NCI-H526 (cell line): ENCODE data around the gene CSF2.

Experiments used
- DNase-seq, 2 experiments: peaks; one replicate each; lab custom pipeline; 2025; lab: John Stamatoyannopoulos, UW

CSF2 gene

DNA sequence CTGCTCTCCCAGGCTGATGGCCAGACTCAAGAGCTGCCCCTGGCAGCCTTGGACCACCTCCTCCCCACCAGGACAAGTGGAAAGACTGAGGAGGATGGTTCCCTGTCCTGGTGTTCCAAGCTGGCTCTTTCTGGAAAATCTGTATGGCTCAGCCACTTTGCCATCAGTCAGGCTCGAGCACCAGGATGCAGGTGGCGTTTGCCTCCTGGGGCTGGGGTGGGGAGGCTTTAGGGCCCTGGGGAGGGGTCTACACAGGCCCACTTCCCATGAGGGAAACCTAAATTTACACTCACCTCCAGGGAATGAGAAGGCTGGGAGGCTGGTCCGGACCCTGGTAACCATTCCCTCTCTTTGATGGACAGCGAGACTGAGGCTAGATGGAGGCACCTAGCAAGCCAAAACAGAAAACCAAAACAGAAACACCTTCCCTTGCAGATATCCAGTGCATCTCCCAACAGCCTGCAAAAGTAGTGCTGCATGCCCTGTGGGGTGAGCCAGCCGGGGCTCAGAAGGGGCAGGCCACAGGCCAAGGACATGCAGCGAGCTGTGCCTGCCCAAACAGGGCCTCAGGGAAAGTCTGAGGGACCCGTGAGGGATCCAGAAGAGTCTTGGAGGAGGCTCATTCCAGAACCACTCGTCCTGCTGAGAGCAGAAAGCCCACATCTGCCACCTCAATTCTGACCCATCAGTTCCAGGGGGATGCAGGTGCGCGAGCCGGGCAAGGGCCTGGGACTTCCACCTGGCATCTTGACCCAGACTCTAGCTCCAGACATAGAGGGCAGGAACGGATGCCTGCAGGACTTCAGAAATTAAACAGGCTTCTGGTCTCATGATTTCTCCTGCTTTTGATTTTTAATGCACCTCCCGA, 5.4 kb upstream of the CSF2 start:
- no peak for DNase-seq

DNA sequence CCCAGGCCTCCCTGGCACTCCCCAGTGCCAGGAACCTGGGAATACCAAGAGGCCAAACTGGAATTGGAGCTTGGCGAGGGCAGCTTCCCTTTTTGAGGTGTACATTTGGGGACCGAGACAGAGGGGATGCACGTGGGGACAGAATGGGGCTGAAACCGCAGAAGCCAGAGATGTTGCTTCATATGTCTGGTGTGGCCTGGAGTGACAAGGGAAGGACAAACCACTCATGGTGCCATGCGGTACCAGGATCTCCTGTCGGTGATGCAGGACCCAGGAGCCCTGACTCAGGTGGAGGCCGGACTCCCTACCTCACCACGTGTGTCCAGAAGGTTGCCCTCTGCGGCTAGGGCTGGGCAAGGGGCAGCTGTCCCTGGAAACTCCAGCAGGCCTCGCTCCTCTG, 4.0 kb upstream of the CSF2 start:
- DNase-seq = no peak

DNA sequence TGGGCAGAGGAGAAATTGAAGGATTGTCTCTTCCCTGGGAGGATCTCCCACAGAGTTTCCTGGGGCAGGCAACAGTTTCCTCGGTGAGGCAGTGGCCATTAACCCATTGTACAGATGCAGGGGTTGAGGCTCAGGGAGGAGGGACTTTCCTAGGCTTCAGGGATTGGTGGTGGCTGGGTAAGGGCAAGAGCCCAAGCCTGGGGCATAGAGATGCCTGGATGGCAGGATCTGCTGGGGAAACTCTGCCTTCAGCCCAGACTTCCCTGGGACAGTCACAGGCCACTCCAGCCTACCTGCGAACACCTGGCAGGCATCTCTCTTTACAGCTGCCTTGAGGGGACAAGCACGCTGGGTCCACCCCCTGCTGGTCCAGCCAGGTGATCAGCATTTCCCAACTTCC, 3.6 kb upstream of the CSF2 start:
- DNase-seq = no peak

DNA sequence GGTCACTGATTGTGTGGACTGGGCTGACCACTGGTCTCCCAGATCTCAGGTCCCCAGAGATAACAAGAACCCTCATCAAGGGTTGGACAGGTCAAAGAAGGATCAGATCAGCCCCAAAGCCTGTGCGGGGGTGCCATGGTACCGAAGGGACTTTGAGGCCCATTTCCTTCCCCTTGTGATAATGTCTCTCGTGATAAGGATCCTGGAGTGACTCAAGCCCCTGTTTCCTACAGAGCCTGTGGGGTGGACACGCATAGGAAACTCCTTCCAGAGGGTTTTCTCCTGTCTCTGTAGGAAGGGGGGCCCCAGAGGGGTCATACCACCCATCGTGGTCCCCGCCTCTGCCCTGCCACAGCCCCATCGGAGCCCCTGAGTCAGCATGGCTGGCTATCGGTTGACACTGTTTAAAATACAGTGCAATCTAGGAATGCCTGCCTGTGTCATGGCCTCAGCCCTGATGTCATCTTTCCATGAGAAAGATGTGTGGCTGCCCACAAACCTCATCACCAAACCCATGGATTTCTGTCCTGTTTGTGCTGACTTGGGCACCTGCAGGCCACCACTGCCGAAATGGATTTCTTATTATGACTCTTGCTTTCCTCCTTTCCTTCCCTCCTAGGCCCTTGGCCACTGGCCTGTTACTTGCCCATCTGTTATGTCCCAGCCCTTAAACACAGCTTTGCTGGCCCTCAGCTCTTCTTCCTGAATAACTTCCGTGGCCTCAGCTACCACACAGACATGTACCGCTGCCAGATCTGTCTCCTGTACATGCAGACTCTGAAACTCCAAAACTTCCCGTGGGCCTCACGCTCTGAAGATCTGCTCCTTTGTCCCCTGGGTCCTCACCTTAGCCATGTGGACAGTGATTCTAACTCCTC, 2.9 kb upstream of the CSF2 start:
- DNase-seq = no peak

DNA sequence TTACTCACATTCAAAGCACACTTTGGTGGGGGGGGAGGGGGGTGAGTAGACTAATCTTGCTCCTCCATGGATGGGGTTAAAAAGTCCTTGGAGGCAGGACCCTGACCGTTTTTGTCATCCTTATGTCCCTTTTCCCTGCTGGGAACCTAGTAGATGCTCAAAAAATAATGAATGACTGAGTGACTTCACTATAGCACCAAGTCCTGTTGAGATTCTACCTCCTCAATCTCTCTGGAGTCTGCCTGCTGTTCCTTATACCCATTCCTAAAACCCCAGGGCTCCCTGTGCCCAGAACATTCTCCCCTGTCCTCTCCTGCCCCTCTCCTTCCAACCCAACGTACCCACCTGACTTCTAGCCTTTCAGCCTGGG, 2.3 kb upstream of the CSF2 start:
- no peak for DNase-seq

DNA sequence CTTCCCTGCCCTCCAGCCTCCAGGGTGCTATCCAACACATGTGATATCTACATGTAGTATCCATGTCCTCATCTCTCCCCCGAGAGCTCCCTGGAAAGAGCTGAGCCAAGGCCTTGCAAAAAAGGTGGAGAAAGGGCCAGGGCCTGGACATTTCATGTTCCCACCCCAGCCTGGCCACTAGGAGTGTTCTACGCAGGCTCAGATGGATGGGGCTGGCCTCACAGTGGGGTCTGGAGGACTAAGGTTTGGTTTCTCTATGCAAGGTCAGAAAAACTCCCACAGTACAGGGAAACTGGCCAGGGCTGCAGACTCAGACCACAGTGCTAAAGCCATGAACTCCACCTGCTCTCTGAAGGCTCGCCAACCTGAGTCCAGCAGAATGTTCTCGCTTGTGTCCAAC, 1.5 kb upstream of the CSF2 start:
- no peak for DNase-seq

DNA sequence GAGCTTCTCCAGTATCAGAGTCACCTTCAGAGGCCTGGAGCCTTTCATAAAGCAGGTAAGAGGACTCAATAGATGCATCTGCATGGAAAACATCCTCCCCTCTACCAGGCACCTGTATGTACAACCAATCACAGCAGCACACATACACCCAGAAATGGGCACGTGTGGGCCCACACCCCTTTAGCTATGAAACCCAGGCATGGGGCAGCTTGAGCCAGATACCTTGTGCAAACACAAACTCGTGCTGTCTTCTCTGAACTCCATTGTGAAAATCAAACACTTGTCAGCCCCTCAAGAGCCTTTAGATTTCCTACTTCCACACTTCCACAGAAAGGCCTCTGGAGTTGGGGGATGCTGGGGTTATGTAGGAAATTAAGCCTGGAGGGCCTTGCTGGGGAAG, 1.1 kb upstream of the CSF2 start:
- no peak for DNase-seq

DNA sequence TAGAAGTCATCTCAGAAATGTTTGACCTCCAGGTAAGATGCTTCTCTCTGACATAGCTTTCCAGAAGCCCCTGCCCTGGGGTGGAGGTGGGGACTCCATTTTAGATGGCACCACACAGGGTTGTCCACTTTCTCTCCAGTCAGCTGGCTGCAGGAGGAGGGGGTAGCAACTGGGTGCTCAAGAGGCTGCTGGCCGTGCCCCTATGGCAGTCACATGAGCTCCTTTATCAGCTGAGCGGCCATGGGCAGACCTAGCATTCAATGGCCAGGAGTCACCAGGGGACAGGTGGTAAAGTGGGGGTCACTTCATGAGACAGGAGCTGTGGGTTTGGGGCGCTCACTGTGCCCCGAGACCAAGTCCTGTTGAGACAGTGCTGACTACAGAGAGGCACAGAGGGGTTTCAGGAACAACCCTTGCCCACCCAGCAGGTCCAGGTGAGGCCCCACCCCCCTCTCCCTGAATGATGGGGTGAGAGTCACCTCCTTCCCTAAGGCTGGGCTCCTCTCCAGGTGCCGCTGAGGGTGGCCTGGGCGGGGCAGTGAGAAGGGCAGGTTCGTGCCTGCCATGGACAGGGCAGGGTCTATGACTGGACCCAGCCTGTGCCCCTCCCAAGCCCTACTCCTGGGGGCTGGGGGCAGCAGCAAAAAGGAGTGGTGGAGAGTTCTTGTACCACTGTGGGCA, 642 bp downstream of the CSF2 start:
- DNase-seq = no peak

DNA sequence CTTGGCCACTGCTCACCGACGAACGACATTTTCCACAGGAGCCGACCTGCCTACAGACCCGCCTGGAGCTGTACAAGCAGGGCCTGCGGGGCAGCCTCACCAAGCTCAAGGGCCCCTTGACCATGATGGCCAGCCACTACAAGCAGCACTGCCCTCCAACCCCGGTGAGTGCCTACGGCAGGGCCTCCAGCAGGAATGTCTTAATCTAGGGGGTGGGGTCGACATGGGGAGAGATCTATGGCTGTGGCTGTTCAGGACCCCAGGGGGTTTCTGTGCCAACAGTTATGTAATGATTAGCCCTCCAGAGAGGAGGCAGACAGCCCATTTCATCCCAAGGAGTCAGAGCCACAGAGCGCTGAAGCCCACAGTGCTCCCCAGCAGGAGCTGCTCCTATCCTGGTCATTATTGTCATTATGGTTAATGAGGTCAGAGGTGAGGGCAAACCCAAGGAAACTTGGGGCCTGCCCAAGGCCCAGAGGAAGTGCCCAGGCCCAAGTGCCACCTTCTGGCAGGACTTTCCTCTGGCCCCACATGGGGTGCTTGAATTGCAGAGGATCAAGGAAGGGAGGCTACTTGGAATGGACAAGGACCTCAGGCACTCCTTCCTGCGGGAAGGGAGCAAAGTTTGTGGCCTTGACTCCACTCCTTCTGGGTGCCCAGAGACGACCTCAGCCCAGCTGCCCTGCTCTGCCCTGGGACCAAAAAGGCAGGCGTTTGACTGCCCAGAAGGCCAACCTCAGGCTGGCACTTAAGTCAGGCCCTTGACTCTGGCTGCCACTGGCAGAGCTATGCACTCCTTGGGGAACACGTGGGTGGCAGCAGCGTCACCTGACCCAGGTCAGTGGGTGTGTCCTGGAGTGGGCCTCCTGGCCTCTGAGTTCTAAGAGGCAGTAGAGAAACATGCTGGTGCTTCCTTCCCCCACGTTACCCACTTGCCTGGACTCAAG, 1.5 kb downstream of the CSF2 start:
- DNase-seq = no peak

DNA sequence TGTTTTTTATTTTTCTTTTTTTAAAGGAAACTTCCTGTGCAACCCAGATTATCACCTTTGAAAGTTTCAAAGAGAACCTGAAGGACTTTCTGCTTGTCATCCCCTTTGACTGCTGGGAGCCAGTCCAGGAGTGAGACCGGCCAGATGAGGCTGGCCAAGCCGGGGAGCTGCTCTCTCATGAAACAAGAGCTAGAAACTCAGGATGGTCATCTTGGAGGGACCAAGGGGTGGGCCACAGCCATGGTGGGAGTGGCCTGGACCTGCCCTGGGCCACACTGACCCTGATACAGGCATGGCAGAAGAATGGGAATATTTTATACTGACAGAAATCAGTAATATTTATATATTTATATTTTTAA, 2.1 kb downstream of the CSF2 start:
- no peak for DNase-seq

DNA sequence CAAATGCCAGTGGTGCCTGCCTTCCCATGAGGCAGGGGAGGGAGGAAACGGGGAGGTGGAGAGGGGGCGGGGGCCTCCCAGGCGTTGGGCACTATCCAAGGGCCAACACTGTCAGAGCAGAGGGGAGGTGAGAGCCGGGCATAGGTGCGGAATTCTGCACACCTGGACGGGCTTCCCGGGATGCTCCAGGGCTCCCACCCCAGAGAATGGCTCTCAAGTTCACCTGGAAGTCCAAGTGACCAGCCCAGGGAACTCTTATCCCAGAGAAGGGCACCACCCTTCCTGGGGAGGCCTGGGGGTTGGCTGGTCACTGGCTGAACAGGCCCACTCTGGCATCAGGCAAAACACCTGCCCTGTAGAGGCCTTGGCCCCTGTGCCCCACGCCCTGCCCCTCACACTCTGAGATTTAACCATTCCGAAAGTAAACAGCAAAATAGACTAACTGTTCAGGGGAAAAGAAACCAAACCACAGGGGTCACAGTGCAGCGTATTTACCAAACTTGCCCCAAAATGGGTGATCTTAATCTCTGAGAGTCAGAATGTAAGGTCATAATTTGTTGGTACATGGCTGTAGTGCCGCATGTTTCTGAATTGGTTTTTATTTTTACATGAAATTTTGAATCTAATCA, 2.7 kb downstream of the CSF2 start:
- no peak for DNase-seq

DNA sequence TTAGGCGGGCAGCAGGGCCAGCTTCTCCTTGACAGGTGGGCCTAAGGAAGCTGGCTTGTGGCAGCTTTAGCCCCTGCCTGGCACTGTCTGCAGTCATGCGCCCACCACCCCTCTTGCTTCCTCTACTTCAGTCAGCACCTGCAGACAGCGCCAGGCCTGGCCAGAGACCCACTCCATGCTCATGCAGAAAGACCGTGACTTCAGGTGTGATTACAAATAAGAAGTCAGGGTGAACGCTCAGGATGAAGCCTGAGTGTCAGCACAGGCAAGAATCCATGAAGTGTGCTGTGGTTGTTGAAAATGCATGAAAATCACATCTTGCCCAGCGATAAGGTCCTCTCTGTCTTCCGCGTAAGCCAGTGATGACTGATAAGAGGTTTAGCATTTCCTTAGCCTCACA, 3.4 kb downstream of the CSF2 start:
- DNase-seq = no peak

DNA sequence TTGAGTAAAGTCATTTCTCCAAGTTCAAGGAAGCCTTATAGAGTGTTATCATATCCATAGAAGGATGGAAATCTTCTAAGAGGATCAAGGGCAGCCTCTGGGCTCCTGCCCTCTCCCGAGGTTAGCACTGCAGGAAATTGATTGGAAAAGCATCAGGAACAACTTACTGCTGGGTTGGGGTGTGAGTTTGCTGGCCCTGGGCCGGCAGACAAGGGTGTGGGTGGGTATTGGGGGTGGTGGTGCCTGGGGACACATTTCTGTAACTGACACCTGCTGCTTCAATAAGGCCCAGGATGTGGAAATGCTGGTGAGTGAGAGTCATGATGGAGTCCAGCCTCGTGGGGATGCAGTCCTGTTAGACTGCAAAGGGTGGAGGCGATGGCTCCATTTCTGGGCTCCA, 5.5 kb downstream of the CSF2 start:
- DNase-seq = no peak

DNA sequence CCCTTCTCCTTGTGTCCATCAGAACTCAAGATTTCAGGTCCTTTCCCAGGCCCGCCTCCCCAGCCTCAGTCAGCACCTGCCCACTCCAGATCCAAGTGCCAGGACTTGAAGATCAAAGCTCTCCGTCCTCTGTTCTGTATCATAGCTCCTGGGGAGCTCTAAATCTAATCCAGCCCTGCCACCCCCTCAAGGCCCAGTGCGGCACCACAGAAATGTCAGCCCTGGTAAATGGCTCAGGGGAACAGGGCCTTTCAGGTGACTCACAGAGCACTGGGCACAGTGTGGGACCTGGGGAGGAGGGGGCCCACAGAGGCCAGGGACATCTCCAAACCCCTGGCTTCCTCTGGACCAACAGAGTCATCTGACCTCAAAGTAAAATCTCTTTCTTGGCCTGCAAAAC, 6.0 kb downstream of the CSF2 start:
- DNase-seq = no peak

DNA sequence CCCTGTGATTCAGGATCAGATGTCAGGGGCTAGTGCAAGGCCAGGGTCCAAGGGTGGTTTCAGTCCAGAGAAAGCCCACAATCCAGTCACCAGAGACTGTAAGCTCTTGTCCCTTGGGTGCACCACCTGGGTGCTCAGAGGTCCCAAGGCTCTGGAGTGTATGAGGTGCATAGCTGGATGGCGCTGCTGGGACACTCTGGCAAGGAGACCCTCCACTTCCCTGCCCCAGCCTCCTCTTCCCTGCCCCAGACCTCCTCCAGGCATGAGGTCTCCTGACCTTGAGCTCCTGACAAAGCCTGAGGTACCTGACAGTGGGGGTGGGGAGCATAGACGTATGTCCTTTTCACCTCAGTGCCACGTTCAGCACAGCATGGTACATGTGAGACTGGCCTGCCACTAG, 7.0 kb downstream of the CSF2 start:
- DNase-seq = no peak

DNA sequence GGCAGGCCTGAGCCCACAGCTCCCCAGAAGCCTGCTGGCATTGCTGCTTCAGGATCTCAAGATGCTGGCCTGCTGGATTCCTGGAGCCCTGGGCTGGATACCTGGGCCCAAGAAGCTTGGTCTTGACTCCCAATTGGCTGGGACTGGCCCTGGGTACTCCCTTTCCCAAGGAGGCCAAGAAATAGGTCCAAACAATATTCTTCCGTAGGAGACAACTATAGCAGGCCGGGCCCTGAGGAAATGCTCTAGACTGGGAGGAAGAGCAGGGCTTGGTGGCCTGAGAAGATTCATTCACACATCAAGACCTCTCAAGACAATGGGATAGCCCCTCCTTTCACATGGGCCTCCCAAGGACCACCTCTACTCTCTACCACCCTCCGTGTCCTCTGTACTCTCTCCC, 7.9 kb downstream of the CSF2 start:
- DNase-seq = no peak

DNA sequence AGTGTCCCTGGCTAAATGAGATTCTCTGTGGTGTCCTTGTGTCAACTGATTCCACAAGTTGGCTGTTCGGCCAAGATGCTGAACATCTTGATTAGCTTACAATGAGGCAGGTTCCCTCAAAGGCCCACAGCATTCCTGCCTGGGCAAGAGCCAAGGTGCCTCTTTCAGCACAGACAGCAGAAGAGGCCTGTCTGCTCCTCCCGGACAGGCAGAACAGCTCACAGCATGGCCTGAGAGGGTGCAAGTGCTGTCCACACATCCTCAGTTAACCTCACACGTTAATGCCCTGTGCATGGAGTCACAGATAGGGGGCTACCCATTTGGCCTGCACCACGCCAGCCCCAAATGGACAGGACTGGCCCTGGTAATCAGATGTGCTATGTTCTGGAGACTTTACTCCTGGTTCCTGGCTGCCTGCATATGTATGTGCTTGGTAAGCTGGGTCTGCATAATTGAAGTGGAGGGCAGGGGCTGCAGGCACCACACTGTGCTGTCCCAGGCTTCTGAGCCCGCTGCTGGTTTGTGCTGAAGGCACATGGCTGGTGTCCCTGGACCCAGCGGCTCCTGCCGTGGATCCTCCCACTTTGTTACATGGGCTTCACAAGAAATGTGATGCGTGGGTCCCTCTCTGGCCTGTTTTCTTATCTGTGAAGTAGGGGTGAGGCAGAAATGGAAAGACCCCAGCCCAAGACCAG, 8.9 kb downstream of the CSF2 start:
- no peak for DNase-seq

DNA sequence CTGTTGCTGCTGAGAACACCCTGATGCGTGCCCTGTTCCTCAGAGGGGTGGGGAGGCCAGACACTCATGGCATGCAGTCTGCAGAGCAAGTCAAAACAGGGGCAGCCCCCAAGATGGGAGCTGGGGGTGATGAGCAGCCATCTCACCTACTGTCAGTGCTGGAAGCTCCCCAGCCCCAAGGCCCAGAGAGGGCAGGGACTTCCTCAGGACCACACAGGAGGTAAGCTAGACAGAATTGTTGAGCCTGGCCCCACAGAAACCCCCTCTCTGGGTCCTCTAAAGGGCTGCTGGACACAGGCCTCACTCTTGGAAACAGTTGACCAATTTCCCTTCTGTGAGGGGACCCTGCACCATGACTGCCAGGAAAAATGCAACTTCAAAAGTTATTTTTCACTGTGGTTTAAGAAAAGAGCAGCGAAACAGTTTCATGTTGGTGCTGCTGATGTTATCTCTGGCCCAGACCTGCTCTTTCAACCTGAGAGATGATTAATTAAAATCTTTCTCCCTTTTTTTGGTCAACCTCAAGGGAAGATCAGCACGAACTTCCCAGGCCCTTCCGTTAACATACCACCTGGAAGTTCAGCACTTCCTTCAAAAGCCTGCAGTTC, 9.6 kb downstream of the CSF2 start:
- DNase-seq = no peak

DNA sequence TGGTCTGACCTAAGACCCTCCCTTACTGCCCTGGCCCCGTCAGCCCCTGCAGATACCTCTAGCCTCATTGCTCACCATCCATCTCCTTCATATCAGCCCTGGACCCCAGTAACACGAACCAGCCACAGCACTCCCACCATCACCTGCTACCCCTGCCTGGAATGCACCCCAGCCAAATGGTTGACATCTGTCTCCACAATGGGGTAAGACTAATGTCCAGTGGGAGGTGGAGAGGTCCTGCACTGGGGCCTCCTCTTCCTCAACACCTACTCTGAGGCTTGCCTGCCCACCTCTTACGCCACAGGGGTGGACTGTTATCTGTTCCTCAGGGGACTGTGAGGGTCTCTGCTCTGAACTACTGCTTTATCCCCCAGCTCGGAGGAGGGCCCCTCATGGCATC, 12.1 kb downstream of the CSF2 start:
- no peak for DNase-seq

DNA sequence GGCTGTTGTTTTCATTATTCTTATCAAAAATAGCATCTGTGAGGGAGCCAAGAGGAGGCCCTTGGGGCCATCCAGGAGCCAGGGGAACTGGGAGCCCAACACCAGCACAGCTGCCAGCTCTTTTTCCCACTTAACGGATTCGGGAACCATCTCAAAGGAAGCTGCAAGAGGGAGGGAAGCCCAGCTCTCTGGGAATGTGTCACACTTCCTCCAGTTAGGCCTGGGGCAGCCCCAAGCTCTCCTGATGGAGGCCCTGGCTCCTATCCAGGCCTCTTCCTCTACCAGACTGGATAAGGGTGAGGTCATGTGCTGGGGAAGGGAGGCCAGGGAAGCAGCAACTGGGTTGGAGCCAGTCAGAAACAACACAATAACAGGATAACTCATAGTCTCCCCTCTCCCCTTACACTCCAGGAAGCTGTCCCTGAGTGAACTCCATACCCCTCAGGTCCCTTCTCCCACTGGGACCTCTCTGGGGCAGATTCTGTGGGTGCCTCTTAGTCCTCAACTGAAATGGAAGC, 12.7 kb downstream of the CSF2 start:
- no peak for DNase-seq
